GM19467 (cell line): Measurements from ENCODE around the gene GART.
A peak's percentile ranks its signal among the peaks of the same experiment; 100 is the strongest.
"Not testable (repeated sequence)": the region's sequence is repeated elsewhere in the genome, so short reads cannot be mapped to it uniquely, and the experiment has no call there.

Experiments used
- ATAC-seq: cut with Tn5 transposase; IDR thresholded peaks from one replicate; pipeline ENCODE4 v1.9.1; 2021; ENCODE audit warnings: mild to moderate bottlenecking, moderate library complexity; ENCODE audit not compliant: unreplicated experiment

GART gene

DNA sequence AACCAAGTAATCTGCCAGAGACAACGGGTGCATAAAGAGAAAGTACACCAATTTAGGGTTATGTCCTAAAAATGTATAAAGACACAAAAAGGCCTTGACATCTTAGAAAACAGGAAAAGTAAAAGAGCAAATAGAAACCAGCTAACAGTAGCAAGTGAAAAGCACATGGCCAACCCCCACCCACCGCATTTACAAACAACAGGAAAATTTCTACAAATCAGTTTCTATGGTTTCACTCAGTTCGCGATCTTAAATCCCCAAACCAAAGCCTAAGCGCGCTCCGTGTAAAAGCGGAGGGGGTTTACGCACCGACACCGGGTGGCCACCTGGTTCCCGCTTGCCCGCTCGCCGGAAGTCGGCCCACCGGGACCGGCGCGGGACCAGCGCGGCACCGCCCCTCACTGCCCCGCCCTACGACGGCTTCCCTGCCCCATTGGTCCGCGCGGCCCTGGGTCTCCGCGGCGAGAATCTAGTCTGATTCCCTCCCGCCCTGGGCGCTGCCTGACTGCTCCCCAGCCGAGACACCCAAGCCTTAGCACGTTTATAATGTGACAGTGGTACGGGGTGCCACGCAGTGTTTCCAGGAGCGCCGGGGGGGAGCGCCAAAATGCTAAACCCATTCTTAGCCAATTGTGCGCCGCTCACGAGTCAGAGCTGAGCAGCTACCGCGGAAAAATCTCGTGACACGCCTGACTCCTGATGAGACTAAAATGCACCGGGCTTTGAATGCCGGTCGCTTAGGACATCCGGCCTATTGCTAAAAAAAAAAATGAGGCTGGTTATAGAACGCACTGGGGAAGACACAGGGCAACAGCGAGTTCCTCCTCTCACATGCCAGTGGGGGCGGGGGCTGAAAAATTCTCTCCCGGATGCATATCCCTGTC is at the start of gene GART:
GART (minus strand) TSS at position 362 of the 884 bp plus-strand sequence. CDS start 2,802 bp downstream, outside the sequence.
- ATAC-seq: peak; percentile 41

DNA sequence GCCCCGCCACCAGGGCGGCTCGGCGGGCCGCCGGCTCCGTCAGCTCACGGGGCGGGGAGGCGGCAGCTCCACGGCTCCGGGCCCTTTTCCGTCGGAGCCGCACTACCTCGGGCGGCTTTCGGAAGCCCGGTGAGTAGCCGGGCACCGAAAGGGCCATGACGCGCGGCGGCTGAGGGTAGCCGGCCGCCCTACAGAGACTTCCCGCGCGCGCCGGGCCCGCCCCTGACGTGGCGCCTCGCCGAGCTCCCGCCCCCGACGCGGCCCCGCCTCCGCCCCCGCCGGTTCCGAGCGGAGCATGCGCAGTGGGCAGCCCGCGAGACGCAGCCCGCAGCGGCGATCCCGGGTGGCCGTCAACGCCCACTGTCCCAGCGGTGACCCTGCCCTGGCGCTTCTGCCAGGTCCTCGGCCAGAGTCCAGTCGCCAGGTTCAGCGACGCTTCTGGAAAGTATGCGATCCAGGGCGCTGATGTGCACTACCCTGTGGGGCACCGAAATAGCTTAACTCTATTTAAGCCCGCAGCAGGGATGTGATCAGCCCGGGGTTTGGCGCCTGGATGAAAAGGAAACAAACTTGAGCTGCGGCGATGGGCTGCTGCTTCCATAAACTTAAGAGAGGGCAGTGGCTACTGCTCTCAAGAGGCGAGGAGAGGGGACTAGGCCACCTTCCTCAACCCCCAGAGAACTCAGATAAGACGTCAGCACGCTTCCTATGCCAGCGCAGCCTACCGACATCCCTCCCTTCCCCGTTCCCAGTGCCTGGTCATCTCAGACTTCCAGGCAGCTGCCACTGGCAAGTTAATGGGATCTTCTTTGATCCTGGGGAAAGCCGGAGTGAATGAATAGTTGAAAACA is 46.8 kb upstream of the GART start, which contains the start of gene DONSON:
DONSON (minus strand) TSS at position 200 of the 851 bp plus-strand sequence; CDS start at position 157, 43 bp downstream.
- peak; percentile 91 for ATAC-seq

DNA sequence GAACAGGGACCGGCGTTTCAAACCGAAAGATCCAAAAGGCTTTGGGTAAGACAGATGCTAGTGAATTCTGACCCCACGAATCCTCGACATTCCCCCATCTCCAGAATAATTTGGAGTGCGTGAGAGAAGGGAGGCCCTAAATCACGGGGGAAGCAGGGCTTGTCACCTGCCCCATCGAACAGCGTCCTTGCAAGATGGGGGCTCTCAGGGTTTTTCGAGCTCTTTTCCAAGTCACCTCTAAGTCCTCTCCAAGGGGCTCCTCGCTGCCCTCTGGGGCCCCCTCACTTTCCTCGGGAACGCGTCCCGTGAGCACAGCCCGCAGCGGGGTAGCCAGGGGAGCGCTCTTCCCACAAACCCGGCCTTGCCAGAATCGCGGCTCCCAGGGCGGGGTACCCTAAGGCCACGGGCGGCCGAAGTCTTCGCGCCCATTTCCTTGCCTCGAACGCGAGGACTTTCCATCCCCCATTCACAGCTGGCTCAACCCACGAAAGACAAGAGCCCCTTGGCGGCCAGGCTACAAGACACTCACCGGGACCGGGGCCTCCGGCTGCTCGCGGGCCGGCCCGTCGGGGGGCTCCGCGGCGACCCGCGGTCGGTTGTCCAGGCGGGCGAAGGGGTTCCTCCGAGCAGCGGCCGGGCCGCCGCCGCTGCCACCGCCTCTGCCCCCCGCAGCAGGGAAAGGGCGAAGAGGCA is 46.0 kb upstream of the GART start:
- peak; percentile 46 for ATAC-seq

DNA sequence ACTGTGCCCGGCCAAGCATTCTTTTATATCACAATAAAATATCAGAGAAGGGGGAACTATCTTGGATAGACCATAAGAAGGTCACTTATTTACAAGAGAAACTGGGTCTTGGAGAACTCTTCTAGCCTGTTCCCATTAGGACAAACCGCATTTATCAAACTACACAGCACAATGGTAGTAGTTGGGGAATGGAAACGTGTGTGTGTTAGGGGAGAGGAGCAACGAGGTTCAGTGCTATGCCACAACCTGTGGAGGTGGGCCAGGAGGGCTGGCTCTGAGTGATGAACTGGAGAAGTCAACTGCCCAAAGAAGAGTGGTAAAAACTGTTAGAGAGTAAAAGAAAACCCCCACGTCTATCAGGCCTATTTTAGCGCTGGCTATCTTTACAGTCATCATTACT is 45.0 kb upstream of the GART start:
- ATAC-seq: no peak

DNA sequence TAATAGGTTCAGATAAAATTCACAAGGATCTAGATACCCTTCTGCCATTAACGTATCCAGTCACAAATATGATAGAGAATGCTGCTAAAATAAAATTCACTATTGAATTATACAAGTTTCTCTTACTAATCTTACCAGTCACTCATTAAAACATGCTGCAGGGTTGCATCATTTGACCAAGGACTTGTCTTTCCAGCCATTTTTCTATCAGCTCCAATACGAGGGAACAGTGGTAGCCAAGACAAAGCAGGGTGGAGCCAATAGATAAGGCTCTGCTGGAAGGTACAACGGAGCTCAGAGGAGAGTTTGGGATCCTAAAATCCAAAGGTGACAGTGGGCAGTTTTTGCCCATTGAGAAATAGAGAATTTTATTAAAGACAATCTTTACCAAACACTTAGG is 42.5 kb upstream of the GART start:
- ATAC-seq: no peak

DNA sequence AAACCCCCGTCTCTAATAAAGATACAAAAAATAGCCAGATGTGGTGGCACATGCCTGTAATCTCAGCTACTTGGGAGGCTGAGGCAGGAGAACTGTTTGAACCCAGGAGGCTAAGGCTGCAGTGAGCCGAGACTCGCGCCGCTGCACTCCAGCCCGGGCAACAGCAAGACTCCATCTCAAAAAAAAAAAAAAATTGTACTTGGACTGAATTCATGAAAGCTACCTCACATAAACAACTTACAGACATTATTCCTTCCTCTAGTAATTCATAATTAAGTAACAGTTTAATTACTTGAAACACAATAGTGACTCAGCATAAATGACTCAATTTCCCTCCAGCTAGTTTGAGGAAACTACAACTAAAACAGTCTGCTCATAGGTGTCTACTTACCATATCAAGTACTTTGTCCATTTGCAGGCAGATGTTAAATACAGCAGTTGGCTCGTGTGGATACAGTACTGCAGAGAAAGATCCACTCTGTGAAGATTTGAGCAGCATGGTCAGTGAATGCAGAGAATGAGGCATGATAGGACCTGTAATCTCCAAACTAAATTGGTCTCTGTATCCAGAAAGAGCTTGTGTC is 37.1 kb upstream of the GART start:
- no peak for ATAC-seq

DNA sequence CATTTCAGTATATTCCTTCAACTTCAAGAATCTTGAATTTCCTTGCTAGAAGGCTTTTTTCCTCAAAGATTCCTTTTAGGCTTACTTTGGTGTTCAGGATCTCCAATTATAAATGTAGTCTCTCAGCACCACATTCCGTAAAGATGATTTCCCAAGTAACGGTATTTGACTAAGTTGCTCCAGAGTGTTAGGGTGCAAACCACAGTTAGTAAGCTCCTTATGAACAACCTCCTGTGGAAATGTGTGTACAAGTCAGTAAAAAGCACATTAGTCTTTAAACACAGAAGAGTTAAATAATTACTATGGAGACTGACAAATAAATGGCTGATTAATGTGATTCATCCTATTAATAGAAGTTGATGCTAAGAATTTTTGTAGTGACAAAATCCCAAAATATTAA is 36.3 kb upstream of the GART start:
- no peak for ATAC-seq

DNA sequence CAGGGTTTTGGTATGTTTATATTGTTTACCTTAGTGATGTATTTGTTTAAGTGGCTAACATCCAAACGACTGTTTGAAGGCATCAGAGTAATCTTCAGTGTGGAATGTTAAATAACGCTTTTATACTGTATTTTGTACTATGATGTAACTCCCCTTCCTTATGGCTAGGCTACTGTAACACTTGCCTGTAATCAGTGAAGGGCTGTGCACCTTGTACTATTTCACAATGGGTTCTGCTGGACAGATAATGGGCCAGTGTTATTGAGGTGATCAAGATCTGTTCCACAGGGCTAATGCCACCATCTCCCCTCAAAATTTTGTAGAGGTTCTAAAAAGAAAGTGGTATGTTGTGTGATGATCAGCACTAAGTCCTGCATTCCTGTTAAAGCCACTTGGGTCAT is 34.8 kb upstream of the GART start:
- not testable (repeated sequence) for ATAC-seq

DNA sequence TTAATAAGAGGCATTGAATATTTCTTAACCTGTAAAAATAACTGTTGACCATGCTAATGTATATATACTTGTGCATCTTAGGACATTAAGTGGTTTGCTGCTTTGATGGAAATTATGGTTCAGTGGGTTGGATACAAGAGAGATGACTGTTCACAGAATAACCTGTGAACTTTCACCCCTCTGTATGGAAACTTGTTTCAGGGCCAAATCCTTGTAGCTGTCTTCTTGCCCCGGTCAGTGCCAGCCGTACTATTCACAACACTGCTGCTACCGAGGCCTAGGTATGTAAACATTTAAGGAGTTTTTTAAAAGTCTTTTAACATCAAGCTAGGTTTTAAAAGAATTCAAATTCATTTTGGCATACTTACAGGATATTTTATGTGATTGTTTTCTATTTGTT is 30.4 kb upstream of the GART start:
- ATAC-seq: no peak

DNA sequence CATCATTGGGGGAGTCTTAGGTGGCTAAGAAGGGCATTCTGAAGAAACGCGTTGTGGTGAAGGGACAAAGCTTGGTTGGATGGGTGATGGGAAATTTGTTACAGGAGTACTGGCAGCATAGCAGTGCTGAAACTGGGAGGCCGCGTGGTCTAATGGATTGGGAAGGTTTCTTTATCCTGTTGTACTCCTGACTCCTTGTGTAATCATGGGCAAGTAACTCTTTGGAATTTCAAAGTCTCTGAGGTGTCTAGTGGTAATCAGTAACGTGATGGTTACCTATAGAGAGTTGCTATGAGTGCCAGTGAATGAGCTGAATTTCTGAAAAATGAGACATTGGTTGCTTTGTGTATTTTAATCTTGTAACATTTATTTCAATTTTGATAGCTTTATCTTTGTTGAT is 28.1 kb upstream of the GART start:
- no peak for ATAC-seq

DNA sequence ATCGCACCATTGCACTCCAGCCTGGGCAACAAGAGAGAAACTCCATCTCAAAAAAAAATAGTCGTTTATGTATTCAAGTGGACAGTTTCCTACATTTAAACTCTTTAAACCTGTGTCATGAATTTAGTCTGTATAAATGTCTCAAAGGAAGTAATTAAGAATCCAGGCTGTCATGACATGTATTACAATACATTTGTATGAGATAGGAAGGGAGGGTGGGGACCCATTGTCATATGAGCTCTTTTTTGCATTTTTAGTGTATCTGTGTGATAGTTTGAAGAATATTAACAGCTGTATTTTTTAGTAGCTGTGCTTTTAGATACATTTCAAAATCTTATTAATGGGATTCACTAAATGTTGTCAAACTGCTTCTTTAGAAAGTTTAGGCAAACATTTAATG is 26.5 kb upstream of the GART start:
- ATAC-seq: no peak

DNA sequence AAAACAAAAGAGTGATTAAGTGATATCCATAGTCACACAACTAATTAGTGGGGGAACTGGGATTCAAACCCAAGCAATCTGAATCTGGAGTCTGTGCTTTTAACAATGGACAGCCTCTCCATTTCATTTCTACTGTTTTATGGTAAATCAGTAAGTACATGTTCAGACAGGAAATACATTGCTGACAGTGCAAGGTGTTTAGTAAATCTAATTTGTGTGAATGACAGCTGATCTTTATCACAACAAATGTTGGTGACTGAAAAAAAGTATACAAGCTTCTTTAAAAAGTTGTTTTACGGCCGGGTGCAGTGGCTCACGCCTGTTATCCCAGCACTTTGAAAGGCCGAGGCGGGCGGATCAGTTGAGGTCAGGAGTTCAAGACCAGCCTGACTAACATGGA is 26.0 kb upstream of the GART start:
- ATAC-seq: no peak

DNA sequence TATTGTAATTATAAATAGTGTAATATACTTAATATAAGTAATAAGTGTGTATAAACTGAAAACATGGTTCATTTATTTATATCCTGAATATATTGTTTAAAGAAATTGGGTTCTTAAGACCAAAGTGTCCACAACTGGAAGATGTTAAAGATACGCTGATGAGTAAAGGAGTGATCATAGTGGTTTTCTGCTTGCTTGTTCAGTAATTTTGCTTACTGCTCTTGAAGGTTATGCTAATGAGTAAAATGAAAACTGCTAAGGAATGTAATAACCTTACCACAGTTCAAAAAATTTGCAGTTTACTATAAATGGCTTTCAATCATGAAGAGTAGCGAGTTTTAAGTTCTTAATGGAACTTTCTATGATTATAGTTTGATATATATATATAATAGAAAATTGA is 24.6 kb upstream of the GART start:
- no peak for ATAC-seq

DNA sequence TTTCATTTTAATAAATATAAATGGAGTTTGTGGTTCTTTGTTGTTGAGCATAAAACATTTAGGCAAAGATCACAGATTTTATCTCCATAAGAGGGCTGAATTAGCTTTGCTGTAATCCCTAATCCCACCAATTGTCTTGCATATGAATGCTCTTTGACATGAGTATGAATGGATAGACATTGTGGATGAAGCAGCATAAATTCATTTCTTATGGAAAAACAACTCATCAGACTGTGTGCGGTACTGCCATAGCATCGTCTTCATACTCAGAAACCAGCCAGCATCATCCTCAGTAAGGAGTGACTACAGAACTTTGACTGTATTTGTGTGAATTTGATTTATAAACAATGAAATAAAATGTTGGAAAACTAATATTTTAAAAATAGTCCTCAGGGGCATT is 20.5 kb upstream of the GART start:
- ATAC-seq: no peak

DNA sequence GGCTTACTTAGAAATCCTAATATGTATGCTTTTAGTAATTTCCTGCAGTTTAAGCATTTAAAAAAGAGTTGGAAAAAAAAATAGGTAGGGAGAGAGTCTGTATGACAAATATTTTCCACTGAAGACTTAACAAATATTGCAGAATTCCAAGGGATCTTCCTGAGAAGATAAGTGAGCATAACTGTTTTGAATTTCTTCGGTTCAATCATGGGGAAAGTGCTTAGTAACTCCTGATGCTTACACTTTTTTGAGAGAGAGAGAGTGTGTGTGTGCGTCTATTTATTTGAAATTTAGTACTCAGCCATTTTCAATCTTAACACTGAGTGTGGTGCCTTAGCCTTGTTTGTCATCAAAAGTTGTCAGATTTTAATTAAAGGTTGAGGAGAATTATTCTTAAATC is 19.5 kb upstream of the GART start:
- no peak for ATAC-seq

DNA sequence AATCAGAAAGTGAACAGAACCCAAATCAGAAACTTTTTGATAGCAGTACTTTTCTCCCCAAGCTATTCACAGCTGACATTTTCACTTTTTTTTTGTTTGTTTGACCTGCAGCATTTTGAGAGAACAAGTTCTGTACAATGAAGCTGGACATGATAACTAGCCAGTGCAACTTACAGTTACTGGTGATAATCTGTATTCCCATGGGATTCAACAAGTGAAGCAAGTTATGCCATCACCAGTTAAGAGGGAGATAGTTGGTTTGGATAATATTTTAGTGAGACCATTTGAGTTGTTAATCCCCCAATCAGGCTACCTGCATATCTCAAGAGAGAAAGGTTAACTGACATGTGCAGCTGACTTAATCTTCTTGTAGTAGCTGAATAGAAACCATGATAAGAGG is 19.0 kb upstream of the GART start:
- ATAC-seq: no peak

DNA sequence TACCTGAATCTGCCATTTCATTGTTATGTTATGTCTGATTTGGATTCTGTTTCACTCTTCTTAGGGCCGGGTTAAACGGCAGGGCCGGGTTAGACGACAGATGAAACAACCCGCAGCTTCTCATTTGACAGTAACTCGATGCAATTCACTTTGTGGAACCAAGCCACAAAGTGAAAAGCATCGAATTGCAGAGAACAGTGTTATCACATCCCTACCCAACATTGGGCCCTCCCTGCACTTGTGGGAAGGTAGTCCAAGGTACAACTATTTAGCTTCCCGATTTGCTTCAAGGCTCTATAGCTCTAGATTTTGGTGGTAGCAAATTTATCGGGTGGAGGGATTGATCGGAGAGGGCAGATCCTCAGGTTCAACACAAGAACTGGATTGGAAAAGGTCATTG is 17.9 kb upstream of the GART start:
- no peak for ATAC-seq

DNA sequence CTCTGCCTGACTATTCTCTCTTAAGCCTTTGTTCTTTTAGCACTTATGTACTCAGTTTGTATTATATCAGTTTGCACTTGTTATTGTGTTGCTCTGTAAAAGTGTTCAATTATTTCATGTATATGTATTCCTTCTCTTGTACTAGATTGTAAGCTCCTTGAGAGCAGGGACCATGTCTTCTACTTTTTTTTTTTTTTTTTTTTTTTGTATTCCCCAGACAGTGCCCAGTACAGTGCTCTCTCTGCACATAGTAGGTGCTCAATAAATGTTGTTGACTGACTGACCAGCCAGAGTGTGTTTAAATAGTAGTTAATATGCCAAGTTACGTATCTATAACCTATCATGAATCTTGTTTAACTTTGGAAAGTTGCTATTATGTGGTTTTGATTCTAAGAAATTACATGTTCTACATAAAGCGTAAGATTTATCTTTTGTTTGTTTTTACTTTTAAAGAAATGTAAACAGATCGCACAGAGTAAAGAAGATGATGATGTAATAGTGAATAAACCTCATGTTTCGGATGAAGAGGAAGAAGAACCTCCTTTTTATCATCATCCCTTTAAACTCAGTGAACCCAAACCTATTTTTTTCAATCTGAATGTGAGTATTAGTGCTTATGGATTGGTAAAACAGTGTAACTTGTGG is 17.0 kb upstream of the GART start:
- no peak for ATAC-seq

DNA sequence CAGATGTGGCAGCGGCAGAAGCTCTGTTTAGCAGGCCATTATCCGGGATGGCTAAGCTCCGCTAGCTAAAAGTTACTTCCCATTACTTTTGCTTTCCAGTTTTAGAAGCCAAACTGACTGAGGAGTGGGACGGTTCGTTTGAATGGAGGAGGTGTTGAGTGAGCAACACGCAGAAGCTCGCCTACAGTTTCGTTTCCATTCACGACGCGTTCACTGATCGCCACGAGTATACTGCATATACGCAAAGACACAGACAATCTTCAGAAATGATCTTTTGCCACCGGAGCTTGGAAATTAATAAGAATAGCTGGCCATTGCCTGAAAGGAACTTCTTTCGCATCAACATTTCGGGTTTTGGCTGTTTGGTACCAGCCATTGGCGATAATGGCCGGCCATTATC is 15.5 kb upstream of the GART start:
- ATAC-seq: no peak

DNA sequence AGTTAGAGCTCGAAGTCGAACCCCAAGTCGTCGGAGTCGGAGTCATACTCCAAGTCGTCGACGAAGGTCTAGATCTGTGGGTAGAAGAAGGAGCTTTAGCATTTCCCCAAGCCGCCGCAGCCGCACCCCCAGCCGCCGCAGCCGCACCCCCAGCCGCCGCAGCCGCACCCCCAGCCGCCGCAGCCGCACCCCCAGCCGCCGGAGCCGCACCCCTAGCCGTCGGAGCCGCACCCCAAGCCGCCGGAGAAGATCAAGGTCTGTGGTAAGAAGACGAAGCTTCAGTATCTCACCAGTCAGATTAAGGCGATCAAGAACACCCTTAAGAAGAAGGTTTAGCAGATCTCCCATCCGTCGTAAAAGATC is 13.0 kb upstream of the GART start:
- ATAC-seq: no peak
